MM.1S (cell line): Measurements from ENCODE around the gene NFIX.

Source experiments
- EZH2 ChIP-seq: fragments of 300-600 bp; sonication (generic); optimal IDR thresholded peaks from 2 replicates; pipeline ENCODE3; 2017; ENCODE audit warnings: low read depth, mild to moderate bottlenecking, antibody characterized with exemption, low read length, mixed read lengths
- EZH2phosphoT487 ChIP-seq: fragments of 300-600 bp; sonication (generic); IDR thresholded peaks from 2 replicates; pipeline ENCODE4 v1.6.1; 2018; ENCODE audit warnings: antibody characterized with exemption, low read length
- TF ChIP-seq, protein P1 (sequence below): fragments of 300-600 bp; sonication (generic); IDR thresholded peaks from 2 replicates; pipeline ENCODE4 v1.5.1; 2016; ENCODE audit warnings: antibody characterized with exemption, low read length, mixed read lengths

- no peak for TF ChIP-seq EZH2
- TF ChIP-seq, protein P1, sequence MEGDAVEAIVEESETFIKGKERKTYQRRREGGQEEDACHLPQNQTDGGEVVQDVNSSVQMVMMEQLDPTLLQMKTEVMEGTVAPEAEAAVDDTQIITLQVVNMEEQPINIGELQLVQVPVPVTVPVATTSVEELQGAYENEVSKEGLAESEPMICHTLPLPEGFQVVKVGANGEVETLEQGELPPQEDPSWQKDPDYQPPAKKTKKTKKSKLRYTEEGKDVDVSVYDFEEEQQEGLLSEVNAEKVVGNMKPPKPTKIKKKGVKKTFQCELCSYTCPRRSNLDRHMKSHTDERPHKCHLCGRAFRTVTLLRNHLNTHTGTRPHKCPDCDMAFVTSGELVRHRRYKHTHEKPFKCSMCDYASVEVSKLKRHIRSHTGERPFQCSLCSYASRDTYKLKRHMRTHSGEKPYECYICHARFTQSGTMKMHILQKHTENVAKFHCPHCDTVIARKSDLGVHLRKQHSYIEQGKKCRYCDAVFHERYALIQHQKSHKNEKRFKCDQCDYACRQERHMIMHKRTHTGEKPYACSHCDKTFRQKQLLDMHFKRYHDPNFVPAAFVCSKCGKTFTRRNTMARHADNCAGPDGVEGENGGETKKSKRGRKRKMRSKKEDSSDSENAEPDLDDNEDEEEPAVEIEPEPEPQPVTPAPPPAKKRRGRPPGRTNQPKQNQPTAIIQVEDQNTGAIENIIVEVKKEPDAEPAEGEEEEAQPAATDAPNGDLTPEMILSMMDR = no peak
- no peak for TF ChIP-seq EZH2phosphoT487
Measured at GRCh38 chr19:13017306-13018034, 22.2 kb downstream of the NFIX start.
